Thoracic aorta (tissue), 2 donors: ENCODE measurements around the gene LSM11. TPM values are rescaled to one million over a fixed set of nuclear protein-coding genes. Genes with fewer than 3 reads are reported as not detected.

Experiments
- ATAC-seq: fragments of 150-250 bp; one replicate; pipeline ENCODE4 v1.8.0; 2017; ENCODE audit warnings: low read depth; ENCODE audit not compliant: insufficient number of reproducible peaks, low FRiP score
- DNase-seq: peaks from one replicate; pipeline ENCODE4 v3.0.0-alpha.2; 2020; ENCODE audit warnings: low spot score
- H3K27ac ChIP-seq, 2 donors: fragments of 200-600 bp; sonication (generic); 1 replicate in 1 of 2; 2 replicates in 1 of 2; pipeline ENCODE4 v1.5.1; 2016; ENCODE audit warnings: mild to moderate bottlenecking in 2 of 2, moderate library complexity in 2 of 2
- H3K27me3 ChIP-seq: fragments of 200-600 bp; sonication (generic); replicated peaks from 2 replicates; pipeline ENCODE4 v1.6.0; 2016; ENCODE audit warnings: mild to moderate bottlenecking; ENCODE audit not compliant: insufficient read depth
- H3K36me3 ChIP-seq: fragments of 200-600 bp; sonication (generic); one replicate; pipeline ENCODE4 v1.5.1; 2016
- H3K4me1 ChIP-seq, 2 donors: fragments of 200-600 bp; sonication (generic); 1 replicate in 1 of 2; 2 replicates in 1 of 2; pipeline versions ENCODE4 v1.5.1 to v1.6.0; 2016; ENCODE audit warnings: low read depth in 2 of 2, mild to moderate bottlenecking in 1 of 2; ENCODE audit not compliant: control insufficient read depth in 1 of 2
- H3K4me3 ChIP-seq: fragments of 200-600 bp; sonication (generic); 2 replicates; pipeline ENCODE4 v1.5.1; 2016; ENCODE audit warnings: mild to moderate bottlenecking
- H3K9me3 ChIP-seq: fragments of 200-600 bp; sonication (generic); 2 replicates; pipeline ENCODE4 v1.5.1; 2016
- total RNA-seq, 2 donors: library from RNA; depleted of rRNA; stranded (reverse); fragments of >200 nt; gene quantifications; one replicate each; pipeline versions ENCODE4 v1.1.0 to v1.2.3, GENCODE V29; 2016
- TF ChIP-seq, protein P1 (sequence below): fragments of 200-600 bp; sonication (generic); IDR thresholded peaks from one replicate; pipeline ENCODE4 v1.5.1; 2019; ENCODE audit warnings: antibody characterized with exemption

LSM11 gene
- total RNA-seq, 2 donors from 2014 or later, result 5.3 to 6.8 TPM

DNA sequence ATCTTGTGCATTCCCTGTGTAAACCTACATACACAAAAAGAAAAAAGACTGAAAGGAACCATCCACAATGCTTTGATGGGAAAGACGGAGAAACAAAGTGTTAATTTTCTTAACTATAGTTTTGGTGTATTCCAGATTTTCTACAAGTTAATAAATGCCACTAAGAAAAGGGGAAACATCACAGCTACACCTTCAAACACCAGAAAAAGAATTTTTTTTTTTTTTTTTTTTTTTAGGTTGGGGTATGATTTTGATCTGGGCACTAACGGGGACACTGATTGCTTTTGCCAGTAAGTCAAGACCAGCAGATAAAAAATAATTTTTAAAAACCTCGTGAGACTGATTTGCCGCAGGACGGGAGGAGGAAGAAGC lies 12.6 kb upstream of the LSM11 start:
- Histone ChIP-seq H3K4me1 (peaks cover 4 to 6% of the 10 kb centered on the region in 2 donors), H3K9me3 (no peaks in the 10 kb centered on the region), H3K27me3 (no peaks in the 10 kb centered on the region), H3K27ac (peak overlapping the region; percentile 91 to 92), H3K36me3 (no peaks in the 10 kb centered on the region), H3K4me3 (peak overlapping the region; percentile 94)
- ATAC-seq (no peak), DNase-seq (no peak)
- TF ChIP-seq, protein P1, sequence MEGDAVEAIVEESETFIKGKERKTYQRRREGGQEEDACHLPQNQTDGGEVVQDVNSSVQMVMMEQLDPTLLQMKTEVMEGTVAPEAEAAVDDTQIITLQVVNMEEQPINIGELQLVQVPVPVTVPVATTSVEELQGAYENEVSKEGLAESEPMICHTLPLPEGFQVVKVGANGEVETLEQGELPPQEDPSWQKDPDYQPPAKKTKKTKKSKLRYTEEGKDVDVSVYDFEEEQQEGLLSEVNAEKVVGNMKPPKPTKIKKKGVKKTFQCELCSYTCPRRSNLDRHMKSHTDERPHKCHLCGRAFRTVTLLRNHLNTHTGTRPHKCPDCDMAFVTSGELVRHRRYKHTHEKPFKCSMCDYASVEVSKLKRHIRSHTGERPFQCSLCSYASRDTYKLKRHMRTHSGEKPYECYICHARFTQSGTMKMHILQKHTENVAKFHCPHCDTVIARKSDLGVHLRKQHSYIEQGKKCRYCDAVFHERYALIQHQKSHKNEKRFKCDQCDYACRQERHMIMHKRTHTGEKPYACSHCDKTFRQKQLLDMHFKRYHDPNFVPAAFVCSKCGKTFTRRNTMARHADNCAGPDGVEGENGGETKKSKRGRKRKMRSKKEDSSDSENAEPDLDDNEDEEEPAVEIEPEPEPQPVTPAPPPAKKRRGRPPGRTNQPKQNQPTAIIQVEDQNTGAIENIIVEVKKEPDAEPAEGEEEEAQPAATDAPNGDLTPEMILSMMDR, result no peak

DNA sequence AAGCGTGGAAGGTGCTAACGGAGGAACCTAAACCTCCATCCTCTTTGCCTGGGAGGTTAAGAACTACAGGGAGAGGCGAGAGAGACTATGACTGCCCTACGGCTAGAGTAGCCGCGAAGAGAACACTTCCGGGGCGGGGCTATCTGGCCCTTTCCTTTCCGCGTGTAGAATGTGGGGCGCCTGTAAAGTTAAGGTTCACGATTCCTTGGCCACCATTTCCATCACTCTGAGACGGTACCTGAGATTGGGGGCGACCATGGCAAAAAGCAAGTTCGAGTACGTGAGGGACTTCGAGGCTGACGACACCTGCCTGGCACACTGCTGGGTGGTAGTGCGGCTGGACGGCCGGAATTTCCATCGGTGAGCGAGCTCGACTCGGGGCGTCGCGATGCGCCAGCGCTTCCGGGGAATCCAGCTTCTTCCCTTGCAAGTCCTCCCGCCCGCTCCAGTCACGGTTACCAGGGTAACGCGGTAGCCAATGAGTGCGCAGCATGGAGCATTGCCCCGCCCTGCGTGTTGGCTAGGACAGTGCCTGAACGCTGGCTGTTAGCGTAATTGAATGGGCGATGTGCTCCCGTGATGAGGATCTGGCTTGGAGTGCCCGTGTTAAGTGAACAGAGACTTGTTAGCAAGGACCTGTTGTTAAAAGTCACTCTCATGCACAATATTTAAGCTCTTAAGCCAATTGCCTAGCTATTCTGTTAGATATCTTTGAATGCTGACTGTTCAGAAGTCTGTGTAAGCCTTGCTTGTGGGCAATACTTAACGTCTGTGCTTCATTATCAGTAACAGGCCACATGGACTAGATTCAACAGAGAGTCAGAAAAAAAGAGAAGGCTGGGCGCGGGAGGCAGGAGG lies 12.0 kb upstream of the LSM11 start, which contains the start of gene THG1L:
THG1L (plus strand) TSS at position 149 of the 858 bp plus-strand sequence; CDS start at position 170, 21 bp downstream.
- no peaks in the 10 kb centered on the region for H3K9me3 ChIP-seq
- H3K27ac ChIP-seq, result peak within 1 kb of the TSS; percentile 91 to 92
- no peaks in the 10 kb centered on the region for H3K27me3 ChIP-seq
- ATAC-seq (peak; percentile 97), DNase-seq (peak; percentile 96)
- H3K4me3 ChIP-seq, result peak within 1 kb of the TSS; percentile 94
- H3K36me3 ChIP-seq, result no peaks in the 10 kb centered on the region
- H3K4me1 ChIP-seq, result peaks cover 4 to 6% of the 10 kb centered on the region in 2 donors
- TF ChIP-seq, protein P1, result no peak

DNA sequence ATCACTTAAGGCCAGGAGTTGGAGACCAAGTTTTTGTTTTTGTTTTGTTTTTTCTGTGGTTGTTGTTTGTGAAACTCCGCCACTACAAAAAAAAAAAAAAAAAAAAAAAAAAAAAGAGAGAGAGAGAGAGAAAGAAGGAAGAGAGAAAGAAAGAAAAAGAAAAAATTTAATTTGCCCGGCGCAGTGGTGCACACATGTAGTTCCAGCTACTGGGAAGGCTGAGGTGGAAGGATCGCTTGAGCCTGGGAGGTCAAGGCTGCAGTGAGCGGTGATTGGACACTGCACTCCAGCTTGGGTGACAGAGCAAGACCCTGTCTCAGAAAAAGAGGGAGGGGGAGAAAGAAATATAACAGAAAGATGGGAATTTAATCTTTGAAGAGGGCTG lies 11.4 kb upstream of the LSM11 start:
- Histone ChIP-seq H3K4me3 (peak overlapping the region; percentile 94), H3K27ac (peak overlapping the region in 1 of 2 donors; percentile 92), H3K27me3 (no peaks in the 10 kb centered on the region), H3K36me3 (peaks cover 2% of the 10 kb centered on the region), H3K9me3 (no peaks in the 10 kb centered on the region), H3K4me1 (peaks cover 4 to 6% of the 10 kb centered on the region in 2 donors)
- TF ChIP-seq, protein P1, result no peak
- DNase-seq (no peak), ATAC-seq (no peak)

DNA sequence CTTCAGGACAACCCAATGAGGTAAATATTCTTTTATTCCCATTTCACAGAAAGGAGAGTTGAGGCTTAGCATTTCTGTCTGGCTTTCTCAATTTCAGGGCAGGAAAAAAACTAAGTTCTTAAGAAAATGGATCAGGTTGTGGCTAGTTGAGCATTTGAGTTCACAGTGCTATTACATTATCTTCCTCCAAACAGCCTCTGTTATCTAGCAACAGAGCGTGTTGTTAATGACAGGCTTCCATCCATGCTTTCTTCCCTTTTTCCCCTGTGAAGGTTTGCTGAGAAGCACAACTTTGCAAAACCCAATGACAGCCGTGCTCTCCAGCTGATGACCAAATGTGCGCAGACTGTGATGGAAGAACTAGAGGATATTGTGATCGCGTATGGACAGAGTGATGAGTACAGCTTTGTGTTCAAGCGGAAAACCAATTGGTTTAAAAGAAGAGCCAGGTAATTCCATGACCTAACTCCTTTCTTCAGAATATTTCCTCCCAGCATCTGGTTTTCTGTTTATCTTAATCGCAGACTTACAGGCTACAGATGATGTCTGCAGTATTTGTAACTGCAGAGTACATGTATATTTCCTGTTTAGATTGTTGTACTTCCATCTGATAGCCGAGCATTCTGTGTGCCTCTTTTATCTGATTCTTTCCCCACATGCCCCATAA lies 10.8 kb upstream of the LSM11 start:
- TF ChIP-seq, protein P1, result no peak
- ATAC-seq, result no peak

DNA sequence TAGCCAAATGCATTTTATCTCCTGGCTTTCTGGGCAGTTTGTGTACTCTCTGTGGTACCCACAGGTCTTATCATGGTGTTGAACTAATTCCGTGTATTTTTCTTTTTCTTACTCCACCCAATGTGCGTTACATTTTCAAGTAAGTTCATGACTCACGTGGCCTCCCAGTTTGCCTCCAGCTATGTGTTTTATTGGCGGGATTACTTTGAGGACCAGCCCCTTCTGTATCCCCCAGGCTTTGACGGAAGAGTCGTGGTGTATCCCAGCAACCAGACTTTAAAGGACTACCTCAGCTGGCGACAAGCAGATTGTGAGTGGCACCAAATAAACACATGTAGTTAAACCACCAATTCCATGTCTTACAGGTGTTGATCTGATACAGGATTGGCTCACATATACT lies 9.1 kb upstream of the LSM11 start:
- Histone ChIP-seq H3K4me1 (peaks cover 4 to 6% of the 10 kb centered on the region in 2 donors), H3K27ac (no peak overlapping the region), H3K36me3 (peaks cover 8% of the 10 kb centered on the region), H3K4me3 (no peak overlapping the region), H3K9me3 (no peaks in the 10 kb centered on the region), H3K27me3 (no peaks in the 10 kb centered on the region)
- TF ChIP-seq, protein P1, result no peak
- DNase-seq (no peak), ATAC-seq (no peak)

More for the DNA sequence above, 10.8 kb upstream of the LSM11 start:
- H3K9me3 ChIP-seq, result no peaks in the 10 kb centered on the region
- no peak overlapping the region for H3K4me3 ChIP-seq
- DNase-seq, result no peak
- no peak overlapping the region for H3K27ac ChIP-seq
- H3K4me1 ChIP-seq, result peaks cover 4 to 6% of the 10 kb centered on the region in 2 donors
- H3K27me3 ChIP-seq, result no peaks in the 10 kb centered on the region
- H3K36me3 ChIP-seq, result peaks cover 5% of the 10 kb centered on the region
